Subcutaneous adipose tissue (tissue), 4 donors: ENCODE measurements around the gene ATM. TPM values are rescaled to one million over a fixed set of nuclear protein-coding genes. Genes with fewer than 3 reads are reported as not detected.

Source experiments
- CTCF ChIP-seq: fragments of 450-650 bp; IDR thresholded peaks from one replicate; pipeline ENCODE4 v1.5.1; 2016; ENCODE audit warnings: low read depth, mild to moderate bottlenecking, control low read depth, antibody characterized with exemption, moderate library complexity
- total RNA-seq, 4 donors: library from RNA; depleted of rRNA; stranded (reverse); fragments of >200 nt; gene quantifications; one replicate each; pipeline ENCODE4 v1.1.0, GENCODE V29; 2016

The ATM gene
- total RNA-seq, 4 donors from 2014 or later, result 72.9 to 109 (median 102) TPM

GRCh38 chr11:108324587-108324986, 101.7 kb downstream of the ATM start:
- TF ChIP-seq CTCF, result no peak

GRCh38 chr11:108333403-108333899, 110.6 kb downstream of the ATM start:
- TF ChIP-seq CTCF, result no peak

- TF ChIP-seq CTCF, result no peak
These were observed 115.9 kb downstream of the ATM start for GRCh38 chr11:108338750-108339149.

GRCh38 chr11:108340973-108341372, 118.1 kb downstream of the ATM start:
- TF ChIP-seq CTCF, result no peak

GRCh38 chr11:108341654-108342053, 118.8 kb downstream of the ATM start:
- no peak for TF ChIP-seq CTCF

- no peak for TF ChIP-seq CTCF
These were observed 120.8 kb downstream of the ATM start for GRCh38 chr11:108343714-108344113.

GRCh38 chr11:108345767-108346166, 122.9 kb downstream of the ATM start:
- TF ChIP-seq CTCF, result no peak
